KG1 (cell line): ENCODE data around the gene MROH2A.

Source experiments
- DNase-seq: peaks from one replicate; lab custom pipeline; 2025; lab: John Stamatoyannopoulos, UW

MROH2A gene

DNA sequence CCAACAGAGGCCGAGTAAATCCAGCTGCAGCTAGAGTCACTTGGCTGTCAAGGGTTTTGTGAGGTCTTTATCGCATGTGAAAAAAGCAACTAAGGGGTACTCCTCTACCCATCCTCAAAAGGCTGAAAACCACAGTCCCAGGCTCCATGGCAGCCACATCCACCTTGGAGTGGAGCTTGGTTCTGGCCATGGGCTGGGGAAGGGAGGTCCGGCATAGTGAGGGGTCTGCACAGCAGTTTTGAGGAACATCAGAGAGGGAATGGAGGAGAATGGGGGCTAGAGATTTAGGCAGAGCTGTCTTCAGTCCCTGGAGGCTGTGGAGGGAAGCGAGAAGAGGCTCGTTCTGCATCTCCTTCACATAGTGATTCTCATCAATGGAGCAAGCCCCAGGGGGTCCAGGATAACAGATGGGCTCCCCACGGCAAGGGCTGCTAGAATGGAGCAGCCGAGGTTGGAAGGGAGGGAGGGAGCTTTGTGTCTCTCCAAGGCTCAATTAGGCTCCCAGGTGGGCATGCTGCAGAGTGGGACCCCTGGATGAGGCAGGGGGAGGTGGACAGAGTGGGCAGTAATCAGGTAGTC lies 21.0 kb downstream of the MROH2A start:
- DNase-seq = no peak

DNA sequence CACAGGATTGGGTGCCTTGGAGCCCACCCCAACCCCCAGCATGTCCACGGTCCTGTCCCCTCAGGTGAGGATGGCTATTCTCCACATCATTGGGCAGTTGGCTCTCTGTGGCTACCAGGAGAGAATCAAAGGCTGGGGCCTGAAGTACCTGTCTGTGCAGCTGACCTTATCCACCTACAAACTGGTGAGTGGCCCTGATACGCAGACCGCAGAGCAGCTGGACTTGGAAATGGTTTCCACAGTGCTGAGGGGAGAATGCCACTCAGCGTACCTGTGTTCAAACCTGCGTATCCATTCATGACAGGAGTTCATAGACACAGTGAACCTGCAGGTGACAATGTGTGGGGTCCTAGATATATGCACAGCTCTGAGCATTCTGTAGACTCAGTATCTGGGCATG lies 21.6 kb downstream of the MROH2A start:
- DNase-seq = no peak

DNA sequence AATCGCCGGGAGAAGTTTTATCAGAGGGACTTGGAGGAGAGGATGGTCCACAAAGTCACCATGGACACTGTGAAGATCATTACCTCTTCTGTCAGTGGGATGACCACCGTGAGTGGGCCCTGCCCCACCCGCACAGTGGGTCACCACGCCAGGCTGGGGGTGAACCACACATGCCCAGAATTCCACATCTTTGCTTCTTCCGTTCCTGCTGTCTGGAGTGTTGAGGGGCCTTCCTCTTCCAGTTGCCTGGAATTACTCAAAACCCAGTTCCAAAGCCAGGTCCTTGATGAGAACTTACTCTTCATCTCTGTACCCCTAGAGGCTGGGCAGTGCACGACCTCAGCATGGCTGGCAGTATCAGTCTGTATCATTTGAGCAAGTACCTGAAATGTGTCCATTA lies 22.1 kb downstream of the MROH2A start:
- no peak for DNase-seq

DNA sequence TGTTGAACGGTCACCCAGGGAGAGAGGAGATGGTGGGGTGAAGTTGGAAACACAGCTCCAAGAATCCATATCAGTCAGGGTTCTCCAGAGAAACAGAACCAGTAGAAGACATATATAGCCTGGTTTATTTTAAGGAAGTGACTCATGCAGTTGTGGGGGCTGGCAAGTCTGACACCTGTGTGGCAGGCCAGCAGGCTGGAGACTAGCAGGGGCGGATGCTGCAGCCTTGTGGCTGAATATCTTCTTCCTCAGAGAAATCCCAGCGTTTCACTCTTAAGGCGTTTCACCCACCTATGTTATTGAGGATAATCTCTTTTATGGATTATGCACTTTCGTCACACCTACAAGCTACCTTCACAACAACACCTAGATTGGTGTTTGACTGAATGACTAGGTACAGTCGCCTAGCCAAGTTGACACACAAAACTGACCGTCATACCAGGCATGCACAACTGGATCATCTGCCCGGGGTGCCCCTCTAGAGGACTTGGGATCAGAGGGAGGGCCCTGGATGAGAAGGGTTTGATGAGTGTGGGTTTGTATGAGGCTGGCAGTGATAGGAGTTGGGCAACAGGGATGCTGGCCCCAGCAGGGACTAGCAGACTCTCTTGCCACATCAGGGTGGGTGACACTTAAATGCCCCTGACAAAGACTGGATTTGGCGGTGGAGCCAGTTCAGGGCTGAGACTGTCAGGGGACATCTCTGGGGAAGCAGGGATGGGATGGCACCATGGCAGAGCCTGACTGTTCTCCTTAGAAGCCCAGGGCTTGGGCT lies 23.4 kb downstream of the MROH2A start:
- no peak for DNase-seq

DNA sequence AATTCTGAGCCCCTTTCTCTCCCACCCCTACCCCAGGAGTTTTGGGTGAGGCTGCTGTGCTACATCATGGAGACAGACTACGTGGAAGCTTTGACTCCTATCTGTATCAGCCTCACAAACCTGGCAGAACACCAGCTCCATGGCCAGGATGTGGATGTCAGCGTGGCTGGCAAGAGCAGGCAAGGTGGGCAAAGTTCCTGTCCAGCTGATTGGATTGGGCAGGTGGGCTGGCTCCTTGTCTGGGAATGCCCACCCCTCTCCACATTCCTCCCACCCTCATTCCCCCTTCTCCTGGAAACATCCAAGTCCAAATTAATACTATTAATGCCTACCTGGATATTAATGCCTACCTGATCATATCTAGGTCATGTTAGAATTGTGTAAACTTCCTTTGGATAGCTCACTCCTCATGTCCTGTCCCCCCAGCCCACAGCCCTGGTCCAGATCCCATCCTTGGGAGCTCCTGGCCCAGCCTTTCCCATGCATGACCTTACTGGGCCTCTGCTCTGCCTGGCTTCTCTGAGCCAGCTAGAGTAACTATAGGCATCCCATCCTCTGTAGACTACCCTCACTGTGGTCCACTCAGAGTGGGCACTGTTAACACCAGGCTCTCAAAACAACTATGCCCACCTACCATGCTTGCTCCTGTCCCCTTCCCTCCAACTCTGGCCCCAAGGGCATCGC lies 24.1 kb downstream of the MROH2A start:
- no peak for DNase-seq

DNA sequence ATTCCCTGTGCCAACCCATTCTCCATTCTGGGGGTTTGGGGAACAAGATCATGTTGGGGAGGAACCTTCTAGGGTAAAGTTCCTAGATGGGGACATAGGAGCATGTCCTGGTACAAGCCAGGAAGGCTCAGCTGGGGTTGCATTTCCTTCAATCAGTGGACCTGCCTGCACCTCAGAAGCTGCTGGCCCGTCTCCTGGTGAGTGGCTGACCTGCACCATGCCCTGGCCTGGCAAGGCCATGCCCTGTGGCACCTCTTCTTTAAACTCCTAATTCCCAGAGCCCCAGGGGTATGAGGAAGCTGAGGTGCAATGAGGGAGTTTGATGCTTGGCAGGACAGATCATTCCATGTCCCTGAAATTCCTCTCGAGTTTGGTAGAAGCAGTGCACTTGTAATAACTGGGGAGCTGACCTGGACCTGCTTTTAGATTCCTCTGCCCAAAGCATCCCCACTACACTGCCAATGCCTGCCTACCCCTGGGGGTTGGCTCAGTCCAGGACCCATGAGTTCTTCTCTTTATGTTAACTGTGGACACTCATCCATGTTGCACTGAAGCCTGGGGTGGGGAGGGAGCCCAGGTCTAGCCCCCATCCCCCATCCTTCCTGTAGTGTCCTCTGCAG lies 25.3 kb downstream of the MROH2A start:
- no peak for DNase-seq

DNA sequence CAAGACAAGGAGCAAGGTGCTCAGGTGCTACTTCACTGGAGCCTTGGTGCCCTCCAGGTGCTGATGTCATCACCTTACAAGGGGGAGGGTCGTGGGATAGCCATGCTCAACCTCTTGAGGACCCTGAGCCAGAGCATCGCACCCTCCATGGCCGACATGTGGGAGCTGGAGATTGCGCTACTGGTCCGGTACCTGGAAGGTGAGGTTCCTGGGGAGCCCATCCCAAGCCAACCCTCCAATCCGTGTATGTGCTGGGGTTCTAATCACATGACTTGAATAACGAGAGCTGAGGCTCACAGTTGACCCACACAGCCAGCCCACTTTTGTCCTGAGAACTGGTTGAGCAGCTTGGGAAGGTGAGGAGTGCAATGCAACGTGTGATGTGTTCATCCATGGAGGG lies 25.9 kb downstream of the MROH2A start:
- no peak for DNase-seq

DNA sequence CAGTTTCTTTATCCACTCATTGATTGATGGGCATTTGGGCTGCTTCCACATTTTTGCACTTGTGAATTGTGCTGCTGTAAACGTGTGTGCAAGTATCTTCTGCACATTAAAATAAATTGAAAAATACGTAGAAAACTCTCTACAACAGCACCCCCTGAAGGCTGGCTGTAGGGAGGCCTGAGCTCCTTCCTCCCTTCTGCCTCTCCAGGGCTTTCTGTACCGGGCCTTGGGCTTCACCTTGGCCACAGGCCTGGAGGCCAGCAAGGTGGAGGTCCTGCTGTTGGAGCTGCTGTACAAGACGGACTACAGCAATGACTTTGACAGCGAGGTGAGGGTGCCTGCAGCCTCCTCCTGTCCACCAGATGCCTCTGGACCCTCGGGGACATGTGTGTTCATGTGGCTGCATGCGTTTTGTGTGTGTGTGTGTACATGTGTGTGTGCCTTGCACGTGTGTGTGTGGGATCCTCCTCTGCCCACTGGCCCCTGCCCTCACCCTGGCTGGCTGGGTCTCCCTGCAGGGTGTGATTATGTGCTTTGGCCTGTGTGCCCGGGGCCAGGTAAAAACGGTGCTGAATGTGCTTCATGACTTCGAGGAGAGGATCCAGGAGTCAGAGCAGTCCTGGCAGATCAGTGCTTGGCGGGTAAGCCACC lies 29.2 kb downstream of the MROH2A start:
- no peak for DNase-seq

DNA sequence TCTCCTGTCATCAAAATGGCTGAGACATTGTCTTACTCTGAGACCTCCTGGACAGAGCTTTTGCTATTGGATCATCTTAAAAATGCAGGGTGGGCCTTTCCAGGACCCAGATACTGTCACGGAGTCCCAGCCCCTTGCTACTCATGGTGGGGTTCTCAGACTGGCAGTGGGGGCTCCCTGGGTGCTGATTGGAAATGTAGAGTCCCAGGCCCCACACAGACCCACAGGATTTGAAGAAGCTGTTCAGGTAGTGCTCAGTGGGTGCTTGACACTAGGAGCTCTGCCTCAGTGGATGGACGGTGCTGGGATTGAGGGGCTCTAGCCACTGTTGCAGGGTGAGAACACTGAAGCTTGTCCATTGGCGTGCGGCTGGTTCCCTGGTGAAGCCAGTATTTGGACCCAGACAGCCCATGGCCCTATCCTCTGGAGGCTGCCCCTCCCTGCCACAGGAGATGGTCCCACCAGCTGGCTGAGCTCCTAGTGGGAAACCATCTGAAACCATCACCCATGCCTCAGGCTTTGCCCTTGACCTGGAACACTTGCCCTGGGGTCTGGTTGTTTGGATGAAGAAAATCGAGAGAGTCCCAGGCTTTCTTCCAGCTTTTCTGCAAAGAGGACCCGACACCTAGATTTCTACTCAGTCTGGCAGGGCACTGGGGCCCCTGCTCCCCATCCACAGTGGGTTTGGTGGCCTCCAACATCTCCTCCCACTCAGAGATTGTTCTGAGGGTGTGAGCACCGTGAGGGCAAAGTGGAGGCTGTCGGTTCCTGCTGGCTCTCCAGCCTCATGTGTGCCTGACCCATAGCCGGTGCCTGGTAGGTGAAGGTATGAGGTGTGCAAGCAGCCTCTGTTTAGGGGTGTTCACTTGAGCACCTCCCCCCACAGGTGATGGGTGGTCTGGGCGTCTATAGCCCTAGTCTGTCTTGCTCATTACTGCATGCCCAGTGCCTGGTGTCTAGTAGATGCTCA lies 30.1 kb downstream of the MROH2A start:
- no peak for DNase-seq

DNA sequence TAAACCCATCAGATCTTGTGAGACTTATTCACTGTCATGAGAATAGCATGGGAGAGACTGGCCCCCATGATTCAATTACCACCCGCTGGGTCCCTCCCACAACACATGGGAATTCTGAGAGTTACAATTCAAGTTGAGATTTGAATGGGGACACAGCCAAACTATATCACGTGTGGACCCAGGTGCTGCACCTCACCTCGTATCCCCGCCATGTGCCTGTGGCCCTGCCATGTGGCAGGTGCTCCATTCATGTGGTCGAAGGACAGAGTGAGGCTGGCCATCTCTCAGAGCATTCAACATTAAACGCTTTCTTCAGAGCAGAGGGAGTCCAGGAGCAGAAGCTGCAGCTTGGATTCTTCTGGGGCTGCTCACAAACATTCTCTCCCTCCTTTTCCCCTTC lies 32.3 kb downstream of the MROH2A start:
- no peak for DNase-seq

DNA sequence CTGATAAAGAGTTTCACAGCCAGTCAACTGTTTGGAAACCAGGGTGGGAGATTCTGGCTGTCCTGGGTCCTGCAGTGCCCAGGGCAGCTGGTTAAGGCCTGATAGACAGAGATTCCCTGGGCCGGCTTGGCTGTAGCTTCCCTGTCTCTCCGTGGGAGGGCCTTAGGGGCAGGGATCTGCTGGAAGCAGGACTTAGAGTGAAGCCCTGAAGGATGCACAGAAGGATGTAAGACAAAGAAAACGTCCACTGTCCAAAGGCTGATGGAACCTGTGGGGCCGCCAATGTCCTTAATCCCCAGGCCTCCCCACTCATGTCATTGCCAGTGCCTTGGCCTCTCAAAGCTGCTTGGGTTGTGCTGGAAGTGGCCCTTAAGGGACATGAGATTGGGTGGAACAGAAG lies 33.0 kb downstream of the MROH2A start:
- DNase-seq = no peak

DNA sequence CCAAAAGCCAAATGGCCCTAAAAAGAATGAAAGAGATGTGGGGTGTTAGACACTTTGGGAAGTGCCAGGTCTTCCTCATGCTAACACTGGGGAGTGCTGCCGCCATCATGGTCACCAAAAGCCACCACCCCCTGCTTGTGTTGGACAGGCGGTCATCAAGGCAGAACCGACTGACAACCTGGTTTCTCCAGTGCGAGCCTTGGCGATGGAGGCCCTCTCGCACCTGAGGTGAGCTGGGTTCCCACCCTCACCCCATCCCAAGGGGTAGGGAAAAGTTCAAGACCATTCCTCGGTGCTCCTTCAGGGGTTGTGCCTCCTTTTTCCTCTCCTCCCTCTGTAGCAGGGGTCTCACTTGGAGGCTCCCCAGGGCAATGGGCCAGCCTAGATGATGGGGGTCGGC lies 33.6 kb downstream of the MROH2A start:
- no peak for DNase-seq

DNA sequence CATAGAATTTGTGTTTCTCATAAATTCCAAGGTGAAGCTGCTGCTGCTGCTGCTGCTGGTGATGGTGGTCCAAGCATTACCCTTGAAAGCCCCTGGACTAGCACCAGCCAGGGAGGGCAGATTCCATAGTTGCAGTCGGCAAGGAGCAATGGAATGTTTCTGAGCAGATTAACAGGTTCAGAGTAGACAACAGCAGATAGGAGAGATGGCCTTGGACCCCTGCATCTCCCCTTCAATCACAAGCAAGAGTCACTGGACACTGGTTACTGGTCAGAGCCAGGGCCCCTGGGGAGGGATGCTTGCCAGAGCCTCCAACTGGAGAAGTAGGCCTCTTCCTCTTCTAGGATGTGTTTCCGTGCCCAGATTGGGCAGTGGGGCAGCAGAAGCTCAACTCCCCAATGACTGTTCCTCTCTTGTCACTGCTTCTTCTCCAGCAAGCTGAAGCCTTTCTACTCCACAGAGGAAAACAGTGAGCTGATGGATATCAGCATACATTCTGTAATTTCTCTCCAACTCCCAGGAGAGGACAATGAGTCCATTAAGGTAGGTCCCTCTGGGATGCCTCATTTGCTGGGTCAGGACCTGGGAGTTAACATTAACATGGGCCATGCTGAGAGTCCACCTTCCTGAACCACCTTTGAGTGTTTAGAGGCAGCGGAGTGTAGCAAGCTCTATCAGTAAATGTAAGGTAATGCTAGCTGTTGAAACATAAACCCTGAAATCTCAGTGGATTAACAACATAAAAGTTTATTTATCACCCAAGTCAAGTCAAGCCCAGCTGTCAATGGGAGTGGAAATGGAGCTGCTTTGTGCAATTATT lies 35.3 kb downstream of the MROH2A start:
- no peak for DNase-seq

DNA sequence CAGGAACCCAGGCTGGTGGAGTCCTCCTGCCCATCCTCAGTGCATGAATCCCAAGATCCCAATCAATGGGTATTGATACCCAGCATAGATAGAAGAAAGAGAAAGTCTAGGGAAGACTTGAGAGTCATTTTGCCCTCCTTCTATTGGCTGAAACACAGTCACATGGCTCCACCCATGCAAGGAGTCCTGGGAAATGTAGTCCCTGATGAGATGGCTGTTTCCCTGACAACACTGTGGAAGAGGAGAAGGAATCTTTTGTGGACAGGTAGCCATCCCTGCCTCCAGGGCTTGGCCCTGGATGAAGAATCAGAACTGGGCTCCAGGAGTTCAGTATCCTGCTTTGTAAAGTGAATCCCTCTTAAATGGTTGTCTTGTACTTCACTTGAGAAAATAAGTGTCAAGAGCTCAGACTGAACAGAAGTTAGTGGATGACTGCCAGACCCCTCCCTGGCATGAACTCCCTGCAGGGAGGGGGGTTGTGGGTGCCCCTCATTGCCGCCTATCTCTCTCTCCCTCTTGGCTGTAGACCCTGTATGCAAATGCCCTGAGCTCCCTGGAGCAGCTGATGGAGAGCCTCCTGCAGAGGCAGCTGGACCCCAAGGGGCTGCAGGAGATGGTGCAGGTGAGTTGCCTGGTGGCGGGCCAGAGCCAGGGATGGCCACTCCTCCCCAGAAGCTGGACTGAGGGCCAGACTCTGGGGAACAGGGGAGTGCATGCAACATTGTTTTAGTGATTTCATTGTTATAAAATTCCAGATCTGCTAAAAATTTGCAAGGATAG lies 36.1 kb downstream of the MROH2A start:
- no peak for DNase-seq

DNA sequence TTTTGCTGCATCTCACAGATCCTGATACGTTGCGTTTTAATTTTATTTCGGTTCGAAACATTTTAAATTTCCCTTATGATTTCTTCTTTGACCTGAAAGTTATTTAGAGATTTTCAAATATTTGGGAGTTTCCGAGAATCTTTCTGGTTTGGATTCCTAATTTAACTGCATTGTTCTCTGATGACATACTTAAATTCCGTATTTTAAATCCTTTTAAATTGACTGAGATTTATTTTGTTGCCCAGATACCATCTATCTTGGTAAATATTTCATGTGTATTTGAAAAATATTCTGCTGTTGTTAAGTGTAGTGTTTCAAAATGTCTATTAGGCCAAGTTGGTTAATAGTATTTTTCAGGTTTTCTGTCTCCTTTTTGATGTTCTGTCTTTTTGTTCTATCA lies 37.7 kb downstream of the MROH2A start:
- no peak for DNase-seq

DNA sequence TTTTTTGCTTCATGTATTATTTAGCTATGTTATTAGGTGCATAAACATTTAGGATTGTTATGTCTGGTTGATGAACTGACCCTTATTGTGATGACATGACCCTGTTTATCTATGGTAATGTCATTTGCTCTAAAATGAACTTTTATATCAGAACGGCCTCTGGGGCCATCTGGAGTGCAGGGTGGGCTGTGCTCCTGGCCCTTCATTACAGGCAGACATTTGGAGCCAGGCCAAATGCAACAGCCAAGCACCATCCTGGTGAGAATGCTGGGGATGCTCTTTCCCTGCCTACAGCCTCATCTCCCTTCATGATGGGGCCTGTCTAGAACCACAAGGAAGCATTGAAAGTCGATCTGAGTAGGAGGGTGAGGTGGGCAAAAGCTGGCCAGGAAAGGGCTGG lies 38.2 kb downstream of the MROH2A start:
- no peak for DNase-seq

DNA sequence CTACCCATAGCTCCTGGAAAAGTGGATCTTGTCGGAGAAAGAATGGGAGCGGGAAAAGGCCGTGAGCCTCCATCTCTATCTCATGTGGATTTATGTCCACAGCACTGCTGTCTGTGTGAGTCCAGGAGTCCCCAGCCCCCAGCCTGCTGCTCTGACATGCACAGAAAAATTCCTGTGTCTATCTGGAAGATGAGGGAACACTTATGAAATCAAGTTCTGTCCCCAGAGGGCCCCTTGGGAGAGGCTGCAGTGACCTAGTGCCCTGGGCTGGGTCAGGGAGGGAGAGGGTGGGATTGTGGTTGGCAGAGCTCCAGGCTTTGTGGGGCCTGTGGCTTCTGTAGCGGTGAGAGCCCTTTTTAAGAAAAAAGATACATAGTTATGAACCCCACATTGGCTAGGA lies 38.6 kb downstream of the MROH2A start:
- DNase-seq = no peak

DNA sequence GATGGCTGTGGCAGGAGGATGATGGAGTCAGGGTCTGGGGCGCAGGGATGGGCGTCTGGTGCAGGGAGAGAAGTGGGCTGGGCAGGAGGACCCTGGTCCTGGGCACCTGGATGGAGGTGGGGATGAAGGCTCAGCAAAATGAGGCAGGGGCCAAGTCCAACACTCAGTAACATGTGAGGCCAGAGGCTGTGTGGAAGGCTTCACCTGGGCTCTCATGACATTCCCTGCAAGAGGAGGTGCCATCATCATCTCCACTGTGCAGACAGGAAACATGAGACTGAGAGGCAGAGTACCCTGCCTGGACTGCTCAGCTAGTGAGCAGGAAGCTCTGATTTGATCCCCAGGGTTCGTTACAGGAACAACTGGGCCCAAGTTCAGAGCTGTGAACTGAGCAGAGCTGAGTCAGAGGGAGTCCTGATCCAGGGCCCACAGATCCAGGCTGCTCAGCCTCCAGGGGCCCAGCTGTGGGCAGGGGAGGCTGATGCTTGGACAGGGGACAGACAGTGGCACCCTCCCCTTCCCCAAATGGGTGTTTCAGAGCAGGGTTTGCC lies 39.3 kb downstream of the MROH2A start:
- DNase-seq = no peak

DNA sequence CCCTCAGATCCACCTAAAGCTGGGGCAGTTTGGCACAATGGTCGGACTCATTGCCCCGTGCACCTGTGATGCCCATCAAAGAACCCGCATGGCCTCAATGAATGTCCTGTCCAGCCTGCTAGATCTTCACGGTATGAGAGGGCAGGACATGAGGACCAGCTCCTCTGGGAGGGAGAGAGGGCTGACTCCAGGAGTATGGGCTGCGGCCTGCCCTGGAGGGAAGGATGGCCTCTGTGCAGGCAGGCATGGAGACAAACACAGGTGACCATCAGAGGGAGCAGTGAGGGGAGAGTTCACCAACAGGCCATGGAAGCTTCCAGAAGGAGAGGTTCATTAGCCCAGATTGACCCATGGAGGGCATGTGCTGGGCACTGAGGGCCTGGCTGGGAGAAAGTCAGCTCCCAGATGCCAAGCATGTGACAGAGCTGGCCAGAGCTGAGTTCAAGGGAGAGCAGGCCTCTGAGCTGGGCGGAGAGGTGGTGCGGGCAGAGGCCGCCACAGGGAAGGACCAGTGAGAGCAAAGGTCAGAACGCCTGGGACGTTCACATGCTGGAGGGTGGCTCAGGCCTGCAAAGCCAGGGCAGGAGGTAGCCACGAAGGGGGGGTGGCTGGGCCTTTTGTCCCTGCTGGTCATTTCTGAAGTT lies 40.0 kb downstream of the MROH2A start:
- no peak for DNase-seq
